Measurements from ENCODE around the gene ZBTB21.

Gene ZBTB21

DNA sequence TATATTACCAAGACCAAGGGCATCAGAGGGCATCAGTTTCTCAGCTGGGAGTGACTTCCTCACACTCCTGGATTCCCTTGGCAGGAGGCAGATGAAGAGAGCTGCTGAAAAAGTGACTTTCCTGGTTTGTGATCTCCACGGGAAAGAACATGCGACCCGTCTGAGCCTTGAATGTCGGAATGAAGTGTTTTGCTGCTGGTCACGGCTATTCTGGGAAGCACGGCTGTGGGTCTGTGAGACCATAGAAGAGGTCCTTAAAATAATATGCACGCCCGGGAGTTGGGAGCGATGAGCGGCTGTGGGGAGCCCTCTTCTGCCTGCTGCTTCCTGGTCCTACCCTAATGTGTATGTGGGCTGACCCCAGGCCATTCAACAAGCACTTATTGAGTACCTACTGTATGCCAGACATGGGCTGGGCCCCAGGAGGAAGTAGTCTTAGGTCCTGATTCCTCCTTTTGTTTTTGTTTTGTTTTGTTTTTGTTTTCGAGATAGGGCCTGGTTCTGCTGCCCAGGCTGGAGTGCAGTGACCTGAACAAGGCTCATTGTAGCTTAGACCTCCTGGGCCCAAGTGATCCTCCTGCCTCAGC, 47.8 kb upstream of the ZBTB21 start:
- Histone ChIP-seq H3K79me2 (ENCODE audit: low read length) (no peaks in the 10 kb centered on the region), H2AFZ (ENCODE audit: low read depth, low read length) (no peak overlapping the region), H3K9me3 (ENCODE audit: insufficient read depth, low read length) (peaks cover 2% of the 10 kb centered on the region; the same call in 1 of the 2 replicates), H3K9ac (ENCODE audit: low read length) (no peak overlapping the region), H3K4me3 (ENCODE audit: low read length) (no peak overlapping the region), H4K20me1 (ENCODE audit: insufficient read depth, low read length) (no peaks in the 10 kb centered on the region), H3K4me1 (ENCODE audit: low read length) (peaks cover 22% of the 10 kb centered on the region), H3K4me2 (ENCODE audit: low read length) (no peak overlapping the region), H3K36me3 (replicated peaks; ENCODE audit: low read depth, low read length) (no peaks in the 10 kb centered on the region), H3K27ac (ENCODE audit: low read length) (no peak overlapping the region), H3K27me3 (ENCODE audit: low read depth, low read length) (peaks cover 7% of the 10 kb centered on the region; the same call in 1 of the 2 replicates)
- TF ChIP-seq, protein P1, sequence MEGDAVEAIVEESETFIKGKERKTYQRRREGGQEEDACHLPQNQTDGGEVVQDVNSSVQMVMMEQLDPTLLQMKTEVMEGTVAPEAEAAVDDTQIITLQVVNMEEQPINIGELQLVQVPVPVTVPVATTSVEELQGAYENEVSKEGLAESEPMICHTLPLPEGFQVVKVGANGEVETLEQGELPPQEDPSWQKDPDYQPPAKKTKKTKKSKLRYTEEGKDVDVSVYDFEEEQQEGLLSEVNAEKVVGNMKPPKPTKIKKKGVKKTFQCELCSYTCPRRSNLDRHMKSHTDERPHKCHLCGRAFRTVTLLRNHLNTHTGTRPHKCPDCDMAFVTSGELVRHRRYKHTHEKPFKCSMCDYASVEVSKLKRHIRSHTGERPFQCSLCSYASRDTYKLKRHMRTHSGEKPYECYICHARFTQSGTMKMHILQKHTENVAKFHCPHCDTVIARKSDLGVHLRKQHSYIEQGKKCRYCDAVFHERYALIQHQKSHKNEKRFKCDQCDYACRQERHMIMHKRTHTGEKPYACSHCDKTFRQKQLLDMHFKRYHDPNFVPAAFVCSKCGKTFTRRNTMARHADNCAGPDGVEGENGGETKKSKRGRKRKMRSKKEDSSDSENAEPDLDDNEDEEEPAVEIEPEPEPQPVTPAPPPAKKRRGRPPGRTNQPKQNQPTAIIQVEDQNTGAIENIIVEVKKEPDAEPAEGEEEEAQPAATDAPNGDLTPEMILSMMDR (IDR thresholded peaks at IDR 0.05; ENCODE audit: low read depth, low read length): no peak
- TF ChIP-seq EZH2phosphoT487 (IDR thresholded peaks at IDR 0.05; ENCODE audit: low read depth): no peak

DNA sequence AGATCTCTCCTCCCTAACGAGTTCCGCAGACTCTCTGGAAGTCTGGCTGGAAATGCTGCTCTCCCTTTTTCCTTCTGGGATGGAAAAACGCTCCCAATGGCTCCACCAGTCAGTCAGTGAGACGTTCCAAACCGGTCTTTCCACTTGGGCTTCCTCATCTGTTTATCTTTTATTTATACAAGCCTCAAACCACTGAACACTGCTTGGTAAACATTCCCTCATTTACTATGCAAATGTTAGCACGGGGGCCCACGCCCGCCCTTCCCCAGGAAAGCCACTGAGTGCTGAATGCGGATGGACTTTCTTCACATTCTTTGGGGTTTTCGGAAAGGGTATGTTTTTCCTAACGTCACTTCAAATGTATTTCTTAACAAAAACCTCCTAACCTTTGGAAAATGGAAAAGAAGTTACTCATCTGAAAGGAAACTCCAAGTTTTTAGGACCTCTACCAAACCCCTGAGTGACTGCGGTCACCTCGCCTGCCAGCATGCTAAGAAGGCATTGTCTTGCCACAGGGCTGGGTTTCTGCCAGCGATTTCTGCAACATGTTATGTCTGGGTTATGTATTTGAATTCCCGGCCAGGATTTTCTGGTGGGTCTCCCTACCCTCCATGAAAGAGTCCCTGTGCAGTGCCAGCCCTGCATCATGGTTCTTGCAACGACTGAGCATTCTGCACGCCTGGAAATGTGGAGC, 47.0 kb upstream of the ZBTB21 start:
- Histone ChIP-seq H3K4me2 (ENCODE audit: low read length) (no peak overlapping the region), H3K9me3 (ENCODE audit: insufficient read depth, low read length) (no peaks in the 10 kb centered on the region), H3K79me2 (ENCODE audit: low read length) (no peaks in the 10 kb centered on the region), H3K4me1 (ENCODE audit: low read length) (peaks cover 14% of the 10 kb centered on the region), H3K27ac (ENCODE audit: low read length) (no peak overlapping the region), H3K9ac (ENCODE audit: low read length) (no peak overlapping the region), H3K4me3 (ENCODE audit: low read length) (no peak overlapping the region), H3K36me3 (replicated peaks; ENCODE audit: low read depth, low read length) (no peaks in the 10 kb centered on the region), H3K27me3 (ENCODE audit: low read depth, low read length) (peaks cover 5% of the 10 kb centered on the region; the same call in 1 of the 2 replicates), H4K20me1 (ENCODE audit: insufficient read depth, low read length) (no peaks in the 10 kb centered on the region), H2AFZ (ENCODE audit: low read depth, low read length) (no peak overlapping the region)
- TF ChIP-seq, protein P1 (IDR thresholded peaks at IDR 0.05; ENCODE audit: low read depth, low read length): no peak
- TF ChIP-seq EZH2phosphoT487 (IDR thresholded peaks at IDR 0.05; ENCODE audit: low read depth): no peak

DNA sequence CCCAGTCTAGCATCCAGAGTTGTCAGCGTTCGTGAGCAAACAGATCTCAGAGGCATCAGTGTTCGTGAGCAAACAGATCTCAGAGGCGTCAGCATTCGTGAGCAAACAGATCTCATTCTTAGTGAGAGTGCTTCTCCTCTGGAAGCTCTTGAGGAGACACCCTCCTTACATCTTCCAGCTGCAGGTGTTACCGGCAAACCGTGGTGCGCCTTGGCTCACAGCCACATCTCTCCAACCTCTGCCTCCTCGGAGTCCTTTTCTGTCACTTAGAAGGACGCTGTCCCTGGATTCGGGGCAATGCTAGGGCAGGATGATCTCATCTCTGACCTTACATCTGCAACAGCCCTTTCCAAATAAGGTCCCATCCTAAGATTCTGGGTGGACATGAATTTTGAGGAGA, 46.3 kb upstream of the ZBTB21 start:
- no peaks in the 10 kb centered on the region for H3K9me3 ChIP-seq (ENCODE audit: insufficient read depth, low read length)
- no peak overlapping the region for H2AFZ ChIP-seq (ENCODE audit: low read depth, low read length)
- H3K27ac ChIP-seq (ENCODE audit: low read length): no peak overlapping the region
- no peak overlapping the region for H3K4me2 ChIP-seq (ENCODE audit: low read length)
- no peak overlapping the region for H3K9ac ChIP-seq (ENCODE audit: low read length)
- H4K20me1 ChIP-seq (ENCODE audit: insufficient read depth, low read length): no peaks in the 10 kb centered on the region
- H3K4me3 ChIP-seq (ENCODE audit: low read length): no peak overlapping the region
- peaks cover 7% of the 10 kb centered on the region for H3K4me1 ChIP-seq (ENCODE audit: low read length)
- no peaks in the 10 kb centered on the region for H3K79me2 ChIP-seq (ENCODE audit: low read length)
- no peak for TF ChIP-seq EZH2phosphoT487 (IDR thresholded peaks at IDR 0.05; ENCODE audit: low read depth)
- TF ChIP-seq, protein P1 (IDR thresholded peaks at IDR 0.05; ENCODE audit: low read depth, low read length): no peak
- no peaks in the 10 kb centered on the region for H3K36me3 ChIP-seq (replicated peaks; ENCODE audit: low read depth, low read length)
- H3K27me3 ChIP-seq (ENCODE audit: low read depth, low read length): peaks cover 5% of the 10 kb centered on the region; the same call in 1 of the 2 replicates

DNA sequence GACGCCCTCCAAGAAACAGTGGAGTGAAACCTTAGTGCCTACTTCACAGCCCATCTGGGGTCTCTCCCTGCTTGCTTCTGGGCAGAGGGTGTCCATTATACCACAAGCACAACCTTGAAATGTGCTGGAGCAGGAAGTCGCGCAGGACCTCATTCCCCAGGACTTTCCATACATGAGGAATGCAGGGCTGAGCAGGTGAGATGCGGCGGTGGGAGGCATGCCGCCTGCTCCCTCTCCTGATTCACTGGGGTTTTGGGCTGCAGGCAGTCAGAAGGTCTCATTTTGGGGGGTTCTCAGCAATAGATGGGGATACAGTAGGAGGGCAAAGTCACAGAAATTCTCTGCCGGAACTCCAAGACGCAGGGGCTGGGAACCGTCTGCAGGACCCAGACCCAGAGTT, 45.3 kb upstream of the ZBTB21 start:
- no peak overlapping the region for H2AFZ ChIP-seq (ENCODE audit: low read depth, low read length)
- no peaks in the 10 kb centered on the region for H3K36me3 ChIP-seq (replicated peaks; ENCODE audit: low read depth, low read length)
- no peaks in the 10 kb centered on the region for H3K79me2 ChIP-seq (ENCODE audit: low read length)
- no peaks in the 10 kb centered on the region for H3K4me1 ChIP-seq (ENCODE audit: low read length)
- no peak overlapping the region for H3K4me3 ChIP-seq (ENCODE audit: low read length)
- H3K4me2 ChIP-seq (ENCODE audit: low read length): no peak overlapping the region
- peaks cover 5% of the 10 kb centered on the region; the same call in 1 of the 2 replicates for H3K27me3 ChIP-seq (ENCODE audit: low read depth, low read length)
- no peaks in the 10 kb centered on the region for H3K9me3 ChIP-seq (ENCODE audit: insufficient read depth, low read length)
- no peak overlapping the region for H3K27ac ChIP-seq (ENCODE audit: low read length)
- no peaks in the 10 kb centered on the region for H4K20me1 ChIP-seq (ENCODE audit: insufficient read depth, low read length)
- H3K9ac ChIP-seq (ENCODE audit: low read length): no peak overlapping the region
- TF ChIP-seq EZH2phosphoT487 (IDR thresholded peaks at IDR 0.05; ENCODE audit: low read depth): no peak
- TF ChIP-seq, protein P1 (IDR thresholded peaks at IDR 0.05; ENCODE audit: low read depth, low read length): no peak

All from OCI-LY3 (cell line).